T-helper 2 cell (primary cell): ENCODE measurements around the gene GNRH2.
"Not testable (repeated sequence)": the region's sequence is repeated elsewhere in the genome, so short reads cannot be mapped to it uniquely, and the experiment has no call there.

Experiments
- DNase-seq, 5 experiments: peaks; one replicate each; pipeline versions ENCODE4 v3.0.0 to v3.0.0-alpha.2; 2012 to 2022

Gene GNRH2

GRCh38 chr20:3042625-3043024, 797 bp upstream of the GNRH2 start:
- DNase-seq = no peak

GRCh38 chr20:3044336-3044965, 1.0 kb downstream of the GNRH2 start:
- no peak for DNase-seq

DNA sequence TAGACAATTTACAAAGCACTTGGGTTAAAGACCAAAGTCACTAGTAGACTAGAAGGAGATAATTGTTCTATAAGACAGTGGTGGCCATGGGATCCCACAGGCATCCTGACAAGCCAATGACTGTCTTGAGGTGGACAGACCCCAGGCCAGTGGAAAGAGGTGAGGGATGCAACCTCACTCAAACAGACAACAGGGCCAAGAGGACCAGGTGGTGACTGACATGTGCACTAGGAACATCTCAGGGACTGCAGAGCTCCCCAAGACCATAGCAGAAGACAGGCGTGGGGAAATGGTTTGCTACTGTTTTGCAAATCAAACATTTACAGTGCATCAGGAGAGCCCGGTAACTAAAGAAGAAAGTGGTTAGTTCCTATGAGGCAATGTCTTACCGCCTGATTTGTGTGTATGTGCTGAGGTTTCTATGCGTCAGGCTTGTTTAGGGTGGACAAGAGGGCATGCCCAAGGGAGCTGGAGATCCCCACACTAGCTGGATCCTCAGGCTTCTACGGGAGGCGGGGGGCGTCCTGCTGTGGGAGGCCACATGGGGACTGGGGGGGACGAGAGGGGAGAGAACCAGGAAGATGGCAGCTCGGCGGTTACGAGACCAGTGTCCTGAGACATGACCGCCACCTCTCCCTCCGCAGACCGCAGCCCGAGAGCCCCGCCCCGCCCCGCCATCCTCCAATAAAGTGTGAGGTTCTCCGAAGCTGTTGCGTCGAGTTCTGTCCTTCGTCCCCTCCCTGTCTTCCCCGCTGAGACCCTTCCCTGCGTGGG, 1.8 kb downstream of the GNRH2 start:
- DNase-seq = peak; percentile 10 to 81 (median 31)

DNA sequence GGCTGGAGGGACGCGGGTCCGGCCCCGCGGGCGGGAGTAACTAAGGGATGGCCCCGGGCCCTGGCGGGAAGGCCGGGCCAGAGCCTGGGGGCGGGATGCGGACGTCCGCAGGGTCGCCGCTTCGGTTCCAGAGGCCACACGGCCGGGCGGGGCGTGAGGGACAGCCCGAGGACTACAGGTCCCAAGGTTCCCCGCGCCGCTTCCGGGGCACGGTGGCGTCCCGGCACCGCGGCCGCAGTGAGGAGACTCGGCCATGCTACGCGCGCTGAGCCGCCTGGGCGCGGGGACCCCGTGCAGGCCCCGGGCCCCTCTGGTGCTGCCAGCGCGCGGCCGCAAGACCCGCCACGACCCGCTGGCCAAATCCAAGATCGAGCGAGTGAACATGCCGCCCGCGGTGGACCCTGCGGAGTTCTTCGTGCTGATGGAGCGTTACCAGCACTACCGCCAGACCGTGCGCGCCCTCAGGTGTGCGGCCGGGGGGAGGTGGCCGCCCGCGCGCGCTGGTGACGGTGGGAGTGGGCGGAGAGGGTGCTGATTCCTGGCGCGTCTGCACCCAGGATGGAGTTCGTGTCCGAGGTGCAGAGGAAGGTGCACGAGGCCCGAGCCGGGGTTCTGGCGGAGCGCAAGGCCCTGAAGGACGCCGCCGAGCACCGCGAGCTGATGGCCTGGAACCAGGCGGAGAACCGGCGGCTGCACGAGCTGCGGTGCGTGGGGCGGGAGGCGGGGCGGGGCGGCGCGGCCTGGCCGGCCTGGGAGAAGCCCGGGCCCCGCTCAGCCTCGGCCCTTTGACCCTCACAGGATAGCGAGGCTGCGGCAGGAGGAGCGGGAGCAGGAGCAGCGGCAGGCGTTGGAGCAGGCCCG, 2.6 kb downstream of the GNRH2 start, which contains the start of gene MRPS26:
TSS of gene MRPS26 (plus strand) at position 237 of the 861 bp plus-strand sequence. CDS start at position 254, 17 bp downstream.
- peak; percentile 52 to 91 (median 65) for DNase-seq

- DNase-seq = peak in 1 of 5 experiments; percentile 52
These were observed 3.4 kb downstream of the GNRH2 start for GRCh38 chr20:3046677-3047462.

DNA sequence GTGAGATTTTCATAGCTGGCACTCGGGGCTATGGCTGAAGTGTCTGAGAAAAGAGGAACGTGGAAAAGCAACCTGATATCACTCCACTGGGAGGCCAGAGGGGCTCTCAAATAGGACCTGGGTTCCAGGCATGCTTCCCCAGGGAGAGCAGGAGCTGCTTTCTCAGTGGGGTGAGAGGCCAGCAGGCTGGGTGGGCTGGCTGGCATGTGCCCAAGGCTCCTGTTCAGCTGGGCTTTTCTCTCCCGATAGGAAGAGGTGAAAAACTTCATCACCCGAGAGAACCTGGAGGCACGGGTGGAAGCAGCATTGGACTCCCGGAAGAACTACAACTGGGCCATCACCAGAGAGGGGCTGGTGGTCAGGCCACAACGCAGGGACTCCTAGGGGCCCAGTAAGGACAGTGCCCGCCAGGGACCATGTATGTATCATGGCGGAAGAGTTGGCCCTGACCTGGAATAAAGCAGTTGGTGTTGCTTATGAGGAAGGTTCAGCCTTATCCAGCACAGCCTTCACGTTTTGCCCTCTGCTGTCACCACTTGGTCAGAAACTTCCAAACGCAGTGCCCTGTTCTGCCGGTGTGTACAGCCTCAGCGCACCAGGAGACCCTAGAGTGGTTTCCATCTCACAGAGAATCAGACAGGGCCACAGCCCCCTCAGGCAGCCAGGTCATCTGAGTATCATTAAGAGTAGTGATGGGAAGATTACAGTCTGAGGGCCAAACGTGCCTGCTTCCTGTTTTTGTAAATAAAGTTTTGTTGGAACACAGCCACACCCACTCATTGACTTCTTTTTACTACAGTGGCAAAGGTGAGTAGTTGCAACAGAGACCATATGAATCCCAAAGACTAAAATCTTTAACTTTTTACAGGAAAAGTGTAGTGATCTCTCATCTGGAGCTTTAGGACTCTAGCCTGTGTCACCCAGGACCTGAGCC, 4.3 kb downstream of the GNRH2 start:
- DNase-seq = no peak

DNA sequence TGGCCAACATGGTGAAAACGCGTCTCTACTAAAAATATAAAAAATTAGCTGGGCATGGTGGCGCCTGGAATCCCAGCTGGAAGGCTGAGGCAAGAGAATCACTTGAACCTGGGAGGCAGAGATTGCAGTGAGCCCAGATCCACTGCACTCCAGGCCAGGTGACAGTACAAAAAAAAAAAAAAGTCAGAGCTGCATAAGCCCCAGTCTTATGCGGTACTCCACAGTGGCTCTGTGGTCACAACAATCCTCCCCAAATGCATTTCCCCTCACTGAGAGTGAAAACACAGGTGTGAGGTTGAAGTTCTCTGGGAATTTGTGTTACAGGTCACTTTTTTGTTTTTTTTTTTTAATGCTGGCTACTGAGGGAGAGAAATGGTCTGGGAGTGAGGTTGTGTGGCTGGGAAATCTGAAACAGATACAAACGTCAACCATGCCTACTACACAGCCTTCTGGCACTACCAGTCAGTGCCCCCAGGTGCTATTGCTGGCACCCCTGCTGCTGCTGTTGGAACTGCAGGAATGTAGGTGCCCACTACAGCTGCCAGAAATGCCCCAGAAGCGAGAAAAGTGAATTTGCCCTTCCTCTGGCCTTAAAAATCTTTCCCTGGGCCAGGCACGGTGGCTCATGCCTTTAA, 8.1 kb downstream of the GNRH2 start:
- DNase-seq = no peak

DNA sequence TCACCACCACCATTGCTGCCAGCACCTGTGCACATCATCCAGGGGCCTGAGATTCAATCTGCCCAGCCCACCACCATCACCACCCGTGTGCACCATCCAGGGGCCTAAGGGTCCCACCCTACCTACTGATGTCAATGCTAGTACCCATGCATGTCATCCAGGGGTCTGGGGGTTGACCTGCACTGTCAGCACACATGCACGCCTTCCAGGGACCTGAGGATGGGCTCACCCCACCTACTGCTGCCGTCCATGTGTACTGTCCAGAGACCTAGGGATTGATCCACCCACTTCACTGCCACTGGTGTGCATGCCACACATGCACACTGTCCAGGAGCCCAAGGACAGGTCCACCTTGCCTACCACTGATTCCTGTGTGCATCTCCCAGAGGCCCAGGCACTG, 16.1 kb downstream of the GNRH2 start:
- DNase-seq = no peak

DNA sequence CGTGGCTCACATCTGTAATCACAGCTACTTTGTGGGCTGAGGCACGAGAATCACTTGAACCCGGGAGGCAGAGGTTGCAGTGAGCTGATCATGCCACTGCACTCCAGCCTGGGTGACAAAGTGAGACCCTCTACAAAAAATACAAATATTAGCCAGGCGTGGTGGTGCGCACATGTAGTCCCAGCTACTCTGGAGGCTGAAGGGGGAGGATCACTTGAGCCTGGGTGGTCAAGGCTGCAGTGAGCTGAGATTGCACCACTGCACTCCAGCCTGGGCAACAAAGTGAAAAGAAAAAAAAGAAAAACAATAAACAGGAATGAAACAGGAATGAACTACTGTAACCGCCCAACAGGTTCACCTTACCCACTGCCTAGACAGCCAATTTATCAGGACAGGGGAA, 20.7 kb downstream of the GNRH2 start:
- DNase-seq = not testable (repeated sequence)

GRCh38 chr20:3067139-3068014, 24.0 kb downstream of the GNRH2 start:
- DNase-seq = no peak

DNA sequence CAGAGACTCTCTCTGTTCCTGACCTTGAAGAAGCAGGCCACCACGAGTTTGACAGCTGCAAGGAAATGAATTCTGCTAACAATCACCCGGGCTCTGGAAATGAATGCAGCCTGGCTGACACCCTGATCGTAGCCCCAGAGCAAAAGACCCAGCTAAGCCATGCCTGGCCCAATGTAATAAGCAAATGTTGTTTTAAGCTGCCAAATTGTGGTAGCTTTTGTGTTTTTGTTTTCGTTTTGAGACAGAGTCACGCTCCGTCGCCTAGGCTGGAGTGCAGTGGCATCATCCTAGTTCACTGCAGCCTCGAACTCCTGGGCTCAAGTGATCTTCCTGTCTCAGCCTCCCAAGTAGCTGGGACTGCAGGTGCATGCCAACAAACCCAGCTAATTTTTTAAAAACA, 24.7 kb downstream of the GNRH2 start:
- no peak for DNase-seq

DNA sequence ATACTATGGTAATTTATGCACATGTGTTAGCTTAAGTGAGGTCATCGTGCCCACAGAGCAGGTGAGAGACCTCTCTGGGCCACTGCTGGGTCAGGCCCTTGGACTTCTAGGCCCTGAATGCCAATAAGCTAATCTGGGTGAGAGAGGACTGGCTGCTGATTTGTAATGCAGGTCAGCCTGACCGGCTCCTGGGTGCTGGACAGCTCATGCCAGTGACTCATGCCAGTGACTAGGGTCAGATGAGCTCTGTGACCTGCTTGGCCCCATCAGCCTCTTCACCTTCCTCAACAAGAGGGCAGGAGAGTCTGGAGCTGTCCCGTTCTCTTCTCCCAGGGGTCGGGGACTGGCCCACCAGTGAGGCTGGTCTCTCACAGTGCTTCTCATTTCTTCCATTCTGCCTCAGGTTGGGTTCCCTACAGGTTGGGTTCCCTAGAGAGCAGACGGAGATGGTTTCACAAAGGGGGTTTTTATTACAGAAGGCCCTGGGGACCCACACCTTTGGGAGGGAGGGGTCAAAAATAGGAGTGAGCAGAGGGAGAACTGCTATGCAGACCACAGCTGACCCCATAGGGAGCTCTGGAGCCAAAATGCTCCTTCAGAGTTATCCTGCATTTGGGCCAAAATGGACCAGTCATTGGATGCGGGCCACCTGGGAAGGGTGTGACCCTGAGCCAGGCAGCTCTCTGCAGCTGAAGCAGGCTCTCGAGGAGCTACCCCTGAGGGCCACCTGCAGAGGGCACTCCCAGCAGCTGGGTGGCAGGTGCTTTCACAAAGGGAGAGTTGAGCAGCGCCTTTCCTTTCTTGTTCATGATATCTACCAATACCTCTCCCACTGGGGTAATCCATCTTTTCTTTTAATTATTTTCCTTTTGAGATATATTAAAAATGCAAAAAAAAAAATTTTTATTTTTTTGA, 25.8 kb downstream of the GNRH2 start:
- DNase-seq = peak in 1 of 5 experiments; percentile 39

GRCh38 chr20:3070725-3071124, 27.3 kb downstream of the GNRH2 start:
- DNase-seq = no peak

DNA sequence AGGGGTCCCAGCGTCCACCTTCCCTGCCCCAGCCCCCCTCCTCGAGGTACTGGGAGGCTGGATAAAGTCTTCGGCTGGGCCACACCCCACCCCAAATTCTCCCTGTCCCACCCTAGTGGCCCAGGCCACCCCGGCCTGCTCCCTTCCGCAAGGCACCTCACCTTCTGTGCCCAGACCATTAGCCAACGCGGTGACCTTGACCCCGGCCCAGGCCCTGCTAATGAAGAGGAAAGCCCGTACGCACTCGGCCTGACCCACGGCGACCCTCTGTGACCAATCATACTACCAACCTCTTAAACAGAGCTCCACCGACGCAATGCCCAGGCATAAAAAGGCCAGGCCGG, 27.8 kb downstream of the GNRH2 start:
- DNase-seq = no peak

- peak; percentile 50 to 84 (median 59) for DNase-seq
These were observed 28.4 kb downstream of the GNRH2 start, which contains the start of gene OXT for GRCh38 chr20:3071610-3072529. OXT (plus strand) TSS chr20:3071620; CDS start chr20:3071656, 36 bp downstream.

DNA sequence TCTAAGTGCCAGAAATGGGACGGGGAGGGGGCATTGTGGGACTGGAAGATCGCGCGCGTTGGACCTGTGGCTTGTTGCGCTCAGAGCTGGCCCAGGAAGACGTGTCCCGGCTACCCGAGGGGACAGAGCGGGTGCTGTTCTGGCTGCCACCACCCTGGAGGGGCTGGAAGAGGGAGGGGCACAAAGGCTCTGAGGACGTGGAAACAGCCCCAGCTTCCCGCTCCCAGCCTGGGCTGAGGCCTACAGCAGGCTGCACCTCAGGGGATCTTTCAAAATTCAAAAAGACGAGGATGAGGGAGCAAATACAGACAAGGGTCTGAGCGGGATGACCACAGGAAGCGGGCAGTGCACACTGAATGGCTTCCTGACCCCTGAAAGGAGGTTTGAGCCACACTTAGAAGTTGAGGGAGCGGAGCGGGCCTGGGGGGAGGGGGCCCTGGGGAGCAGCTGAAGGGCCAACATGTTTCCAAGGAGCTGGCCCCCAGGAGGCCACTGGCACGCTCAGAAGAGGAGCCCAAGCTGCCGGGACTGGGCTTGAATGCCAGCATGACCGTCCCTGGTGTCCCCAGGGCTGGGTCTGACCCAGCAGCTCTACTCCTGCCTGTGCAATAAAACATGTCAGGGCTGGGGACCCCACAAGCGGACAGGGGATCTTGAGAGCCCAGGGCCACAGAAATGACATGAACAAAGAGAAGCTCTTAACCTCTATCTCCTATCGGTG, 29.3 kb downstream of the GNRH2 start:
- no peak for DNase-seq

DNA sequence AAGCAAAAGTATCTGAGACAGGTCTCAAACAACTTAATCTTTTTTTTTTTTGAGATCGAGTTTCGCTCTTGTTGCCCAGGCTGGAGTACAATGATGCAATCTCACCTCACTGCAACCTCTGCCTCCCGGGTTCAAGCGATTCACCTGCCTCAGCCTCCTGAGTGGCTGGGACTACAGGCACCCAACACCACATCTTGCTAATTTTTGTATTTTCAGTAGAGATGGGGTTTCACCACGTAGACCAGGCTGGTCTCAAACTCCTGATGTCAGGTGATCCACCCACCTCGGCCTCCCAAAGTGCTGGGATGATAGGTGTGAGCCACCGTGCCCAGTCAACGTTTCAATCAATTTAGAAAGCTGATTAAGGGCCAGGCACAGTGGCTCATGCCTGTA, 29.8 kb downstream of the GNRH2 start:
- DNase-seq = not testable (repeated sequence)
